Retina (tissue), 1 donor: ENCODE measurements around the gene SPECC1.
"Not testable (repeated sequence)": the region's sequence is repeated elsewhere in the genome, so short reads cannot be mapped to it uniquely, and the experiment has no call there.

Experiments
- DNase-seq: peaks from one replicate; pipeline ENCODE4 v3.0.0-alpha.2; 2016

The SPECC1 gene

DNA sequence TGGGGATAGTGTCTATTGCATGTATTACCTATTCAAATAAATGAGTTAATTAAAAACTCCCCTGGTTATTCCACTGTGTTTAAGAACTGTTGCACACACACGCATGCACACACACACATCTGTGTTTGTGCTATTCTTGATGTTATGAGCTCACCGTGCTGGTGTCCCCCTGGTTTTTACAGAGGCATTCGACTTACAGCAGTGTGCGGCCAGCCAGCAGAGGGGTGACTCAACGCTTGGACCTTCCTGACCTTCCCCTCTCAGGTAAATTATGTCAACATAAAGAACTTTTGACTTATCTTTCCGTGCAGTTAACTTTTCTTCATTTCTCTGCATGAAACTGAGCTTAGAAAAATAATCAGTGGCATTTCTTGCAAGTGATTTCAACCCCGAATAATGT, 244.2 kb downstream of the SPECC1 start:
- no peak for DNase-seq

DNA sequence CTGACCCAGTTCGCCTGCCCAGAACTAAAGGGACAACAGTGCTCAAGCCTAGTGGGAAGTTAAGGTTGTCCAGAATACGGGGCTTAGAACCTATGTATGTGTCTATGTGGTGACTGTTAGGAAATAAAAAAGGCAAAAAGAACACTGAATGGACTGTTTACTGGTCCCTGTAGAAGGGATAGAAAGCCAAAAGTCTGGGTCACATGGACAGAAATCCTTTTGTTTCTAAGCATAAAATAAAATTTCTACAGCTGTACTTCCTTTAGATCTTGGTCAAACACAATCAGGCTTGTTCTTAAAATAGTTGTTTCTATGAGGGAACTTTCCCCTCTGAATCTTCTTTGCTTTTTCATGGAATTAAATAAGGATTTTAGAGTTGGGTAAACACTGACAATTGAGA, 245.4 kb downstream of the SPECC1 start:
- no peak for DNase-seq

DNA sequence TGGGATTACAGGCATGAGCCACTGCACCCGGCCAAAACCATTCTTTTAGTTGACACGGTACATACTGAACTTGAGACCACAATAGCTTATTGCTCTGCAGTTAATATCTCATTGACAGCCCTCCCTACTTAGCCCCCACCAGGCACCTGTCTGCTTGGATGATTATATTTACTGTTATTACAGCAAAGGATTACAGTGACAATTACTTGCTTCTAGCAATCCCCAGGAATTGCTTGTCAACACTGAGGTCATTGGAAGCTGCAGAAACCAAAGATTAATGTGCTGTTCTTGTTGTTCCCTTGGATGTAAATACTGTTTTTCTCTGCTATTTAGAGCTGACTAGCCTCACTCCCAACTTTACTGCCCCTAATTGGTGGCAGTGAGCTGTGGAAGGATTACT, 247.0 kb downstream of the SPECC1 start:
- no peak for DNase-seq

DNA sequence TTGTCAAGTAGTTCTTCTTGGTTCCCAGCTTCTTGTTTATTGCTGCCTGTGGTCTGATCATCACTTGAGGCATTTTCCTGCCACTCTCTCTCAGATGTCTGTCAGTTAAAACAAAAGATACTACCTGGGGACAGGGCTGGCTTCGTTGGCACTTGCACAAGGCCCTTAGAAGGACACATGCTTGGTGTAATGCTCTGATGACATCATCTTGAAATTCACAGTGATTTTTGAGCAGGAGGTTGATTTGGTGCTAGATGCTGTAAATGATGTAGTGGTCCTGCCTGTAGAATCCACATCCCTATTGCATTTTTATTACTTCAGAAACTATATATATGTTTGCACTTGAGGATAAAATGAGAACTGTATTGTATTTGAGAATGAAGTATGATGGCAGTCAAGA, 247.8 kb downstream of the SPECC1 start:
- DNase-seq = no peak

DNA sequence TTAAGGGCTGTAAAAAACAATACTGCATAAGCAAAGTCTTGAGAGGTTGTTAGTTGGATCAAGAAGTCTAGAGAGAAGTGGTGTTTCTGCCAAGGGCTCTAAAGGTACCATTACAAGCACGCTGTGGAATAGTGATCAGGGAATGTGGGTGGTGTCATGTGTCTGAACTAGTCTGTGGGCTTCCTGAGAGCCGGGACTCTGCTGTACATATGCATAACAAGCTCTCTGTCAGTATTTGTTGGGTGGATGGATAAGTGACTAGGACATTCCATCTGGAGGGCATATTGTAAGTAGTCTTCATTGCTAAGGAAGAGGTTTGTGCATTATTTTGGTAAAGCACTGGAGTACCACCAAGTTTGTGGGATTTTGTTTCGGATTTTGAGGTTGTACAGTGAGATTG, 248.6 kb downstream of the SPECC1 start:
- no peak for DNase-seq

DNA sequence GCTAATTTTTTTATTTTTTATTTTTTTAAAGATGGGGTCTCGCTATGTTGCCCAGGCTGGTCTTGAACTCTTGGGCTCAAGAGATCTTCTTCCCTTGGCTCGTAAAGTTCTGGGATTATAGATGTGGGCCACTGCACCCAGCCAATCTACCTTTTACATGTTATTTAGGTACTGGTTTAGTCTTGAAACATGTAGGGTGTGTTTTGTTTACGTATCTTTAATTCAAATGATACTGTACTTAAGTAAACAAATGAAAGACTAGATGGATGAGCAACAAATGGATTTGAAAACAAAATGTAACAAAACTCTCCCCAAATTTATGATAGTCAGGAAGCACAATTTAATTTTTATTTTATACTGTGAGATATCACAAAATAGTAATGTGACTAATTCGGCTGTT, 250.5 kb downstream of the SPECC1 start:
- DNase-seq = no peak

DNA sequence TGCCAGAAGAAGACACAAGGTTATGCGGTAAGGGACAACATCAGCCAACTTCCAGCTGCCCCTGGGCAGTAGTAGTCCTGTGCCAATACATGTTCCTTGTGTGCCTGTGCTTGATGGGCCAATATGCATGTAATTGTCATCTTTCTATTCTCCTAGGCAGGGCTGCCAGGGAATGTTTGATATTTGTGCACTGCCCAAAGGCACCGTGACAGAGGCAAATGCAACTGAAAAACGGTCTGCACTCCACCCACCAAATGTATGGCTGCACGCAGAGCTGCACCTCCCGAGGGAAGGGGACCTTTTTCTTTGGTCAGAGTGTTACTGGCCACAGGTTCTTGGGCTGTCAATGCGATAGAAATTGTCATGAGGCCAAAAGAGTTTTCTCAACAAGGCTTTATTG, 251.1 kb downstream of the SPECC1 start:
- no peak for DNase-seq

DNA sequence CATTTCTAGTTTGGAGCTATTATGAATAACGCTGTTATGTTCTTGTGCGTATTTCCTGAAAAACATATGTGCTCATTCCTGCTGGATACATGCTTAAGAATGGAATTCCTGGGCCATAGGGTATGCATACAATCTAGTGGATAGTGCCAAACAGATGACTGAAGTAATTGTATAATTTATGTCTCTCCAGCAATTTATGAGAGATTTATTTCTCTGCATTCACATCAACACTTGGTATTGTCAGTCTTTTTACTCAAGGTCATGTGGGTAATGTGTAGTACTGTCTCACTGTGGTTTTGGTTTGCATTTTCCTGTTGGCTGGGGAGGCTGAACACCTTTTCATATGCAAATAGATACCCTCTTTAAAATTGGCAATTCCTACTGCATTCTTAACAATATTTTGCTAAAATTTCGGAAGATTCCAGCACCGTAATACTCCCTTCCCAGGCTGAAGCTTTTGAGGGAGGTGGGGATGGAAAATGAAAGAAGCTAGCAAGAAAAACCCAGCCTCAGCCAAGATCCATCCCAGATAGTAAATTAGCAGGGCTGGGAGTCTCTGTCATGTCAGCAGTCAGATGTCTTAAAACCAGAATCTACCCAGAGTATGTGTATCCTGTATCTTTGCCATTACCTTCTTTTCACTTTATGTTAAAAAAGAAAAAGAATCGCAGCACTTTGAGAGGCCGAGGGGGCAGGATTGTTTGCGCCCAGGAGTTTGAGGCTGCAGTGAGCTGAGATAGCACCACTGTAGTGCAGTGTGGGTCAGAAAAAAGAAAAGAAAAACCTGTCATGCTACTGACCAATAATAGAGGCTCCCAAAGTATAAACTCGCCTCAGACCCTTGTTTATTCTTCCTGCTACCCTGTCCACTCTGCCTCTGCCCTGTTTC, 253.3 kb downstream of the SPECC1 start:
- DNase-seq = no peak

DNA sequence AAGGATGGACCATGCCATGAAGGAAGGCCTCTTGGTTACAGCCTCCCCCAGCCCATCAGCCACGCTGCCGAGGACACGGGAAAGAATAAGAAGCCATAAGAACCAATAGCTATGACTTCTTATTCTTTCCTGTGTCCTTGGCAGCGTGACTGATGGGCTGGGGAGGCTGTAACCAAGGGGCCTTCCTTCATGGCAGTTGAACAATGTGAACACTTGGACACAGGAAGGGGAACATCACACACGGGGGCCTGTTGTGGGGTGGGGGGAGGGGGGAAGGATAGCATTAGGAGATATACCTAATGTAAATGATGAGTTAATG, 253.9 kb downstream of the SPECC1 start:
- not testable (repeated sequence) for DNase-seq

DNA sequence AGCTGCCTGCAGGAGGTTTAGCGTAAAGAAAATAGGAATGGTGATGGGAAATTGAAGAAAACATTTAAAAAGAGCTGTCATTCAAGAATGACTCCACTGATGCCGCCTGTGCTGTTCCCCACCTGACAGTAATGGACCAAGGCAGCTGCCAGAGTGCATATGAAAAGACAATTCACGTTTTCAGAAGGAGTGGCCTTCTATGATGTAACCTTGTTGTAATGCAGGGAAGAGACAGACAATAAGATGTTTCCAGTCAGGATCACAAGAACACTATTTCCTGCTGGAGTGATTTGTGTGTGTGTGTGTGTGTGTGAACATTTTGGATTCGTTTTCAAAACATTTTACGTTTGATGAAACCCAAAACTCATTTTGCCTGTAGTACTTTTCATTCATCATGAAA, 254.4 kb downstream of the SPECC1 start:
- no peak for DNase-seq

DNA sequence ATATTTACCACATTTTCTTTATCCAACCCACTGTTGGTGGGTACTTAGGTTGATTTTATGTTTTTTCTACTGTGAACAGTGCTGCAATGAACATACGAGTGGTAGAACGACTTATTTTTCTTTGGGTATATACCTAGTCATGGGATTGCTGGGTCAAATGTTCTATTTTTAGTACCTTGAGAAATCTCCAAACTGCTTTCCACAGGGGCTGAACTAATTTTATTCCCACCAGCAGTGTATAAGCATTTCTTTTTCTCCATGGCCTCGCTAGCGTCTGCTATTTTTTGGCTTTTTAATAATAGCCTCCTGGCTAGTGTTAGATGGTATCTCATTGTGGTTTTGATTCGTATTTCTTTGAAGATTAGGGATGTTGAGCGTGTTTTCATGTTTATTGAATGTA, 255.8 kb downstream of the SPECC1 start:
- no peak for DNase-seq

DNA sequence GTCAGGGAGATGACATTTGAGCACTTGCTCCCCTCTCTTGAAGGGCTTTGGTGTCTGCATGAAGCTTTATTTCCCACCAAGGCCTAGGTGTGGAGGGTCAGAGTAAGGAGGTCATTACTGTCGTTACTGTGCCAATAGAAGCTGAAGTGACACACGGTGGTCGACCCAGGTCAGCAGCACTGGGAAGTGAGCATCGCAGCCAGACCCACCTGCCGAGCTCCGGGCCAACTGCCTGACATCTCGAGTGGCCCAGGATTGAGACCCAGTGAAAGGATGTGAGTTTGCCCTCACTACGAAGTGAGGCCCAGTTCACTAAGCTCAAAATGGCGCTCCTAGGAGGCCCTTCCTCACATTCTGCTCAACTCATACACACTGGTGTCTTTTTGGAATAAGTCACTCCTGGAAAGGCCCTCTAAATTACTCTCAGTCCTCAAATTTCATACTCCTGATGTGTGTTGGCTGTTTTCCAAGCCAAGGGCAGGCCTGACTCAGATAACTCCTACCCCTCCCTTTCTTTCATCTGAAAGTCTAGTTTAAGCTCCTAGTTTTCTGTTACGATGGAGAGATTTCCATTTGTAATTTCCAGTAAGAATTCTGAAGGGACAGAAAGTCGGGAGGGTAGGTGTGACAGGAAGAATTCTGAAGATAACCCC, 257.8 kb downstream of the SPECC1 start:
- DNase-seq = no peak

DNA sequence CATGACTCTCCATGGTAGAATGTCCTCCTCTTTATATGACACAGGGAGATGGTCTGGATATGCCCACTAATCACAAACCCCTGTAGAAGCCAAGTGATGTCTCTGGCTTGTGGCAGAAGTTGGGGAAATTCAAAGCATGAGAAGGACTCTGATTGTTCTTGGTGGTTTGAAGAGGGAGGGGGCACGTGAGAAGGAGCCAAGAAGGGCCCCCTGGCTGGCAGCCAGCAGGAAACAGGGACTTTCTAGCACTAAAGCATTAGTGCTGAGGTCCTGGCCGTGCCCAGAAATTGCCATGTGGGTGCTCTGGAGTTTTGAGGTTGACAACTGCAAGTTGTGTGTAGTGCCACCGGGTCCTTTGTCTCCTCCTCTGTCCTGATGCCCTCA, 258.3 kb downstream of the SPECC1 start:
- no peak for DNase-seq

DNA sequence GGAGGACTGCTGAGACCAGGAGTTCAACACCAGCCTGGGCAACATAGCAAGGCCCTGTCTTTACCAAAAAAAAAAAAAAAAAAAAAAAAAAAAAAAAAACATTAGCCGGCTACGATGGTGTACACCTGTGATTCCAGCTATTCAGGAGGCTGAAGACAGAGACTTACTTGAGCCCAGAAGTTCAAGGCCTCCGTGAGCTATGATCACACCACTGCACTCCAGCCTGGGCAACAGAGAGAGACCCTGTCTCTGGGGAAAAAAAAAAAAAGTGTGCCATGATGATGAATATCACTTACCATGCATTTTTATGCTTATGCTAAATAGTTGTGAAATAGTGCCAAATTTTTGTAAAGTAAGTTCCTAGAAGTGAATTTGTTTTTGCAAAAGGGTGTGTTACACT, 261.2 kb downstream of the SPECC1 start:
- DNase-seq = no peak

DNA sequence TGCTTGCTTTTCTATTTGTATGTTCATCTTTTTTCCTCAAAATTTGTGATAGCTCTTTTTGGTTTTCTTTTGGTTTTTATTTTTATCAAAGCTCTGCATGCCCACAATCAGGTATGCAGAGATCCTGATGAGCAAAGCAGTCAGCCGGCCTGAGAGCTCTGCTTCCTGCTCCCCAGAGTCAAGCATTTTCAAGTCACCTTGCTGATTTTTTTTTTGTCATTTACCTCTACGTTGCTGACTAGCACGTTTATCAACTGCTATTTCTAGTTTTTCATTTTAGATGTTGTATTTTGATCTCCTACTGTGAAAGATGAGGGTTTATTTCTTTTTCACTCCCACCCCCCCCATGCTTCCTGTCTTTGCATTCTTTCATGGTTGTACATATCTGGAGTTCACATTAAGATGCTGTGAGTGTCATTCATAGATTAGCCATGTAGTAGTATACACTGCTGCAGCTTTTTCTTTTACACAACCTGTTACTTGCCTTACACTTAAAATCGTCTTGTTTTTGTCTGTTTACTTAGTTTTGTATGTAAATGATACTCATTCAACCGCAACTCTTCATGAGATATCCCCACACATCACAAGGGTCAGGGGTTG, 262.0 kb downstream of the SPECC1 start:
- no peak for DNase-seq

DNA sequence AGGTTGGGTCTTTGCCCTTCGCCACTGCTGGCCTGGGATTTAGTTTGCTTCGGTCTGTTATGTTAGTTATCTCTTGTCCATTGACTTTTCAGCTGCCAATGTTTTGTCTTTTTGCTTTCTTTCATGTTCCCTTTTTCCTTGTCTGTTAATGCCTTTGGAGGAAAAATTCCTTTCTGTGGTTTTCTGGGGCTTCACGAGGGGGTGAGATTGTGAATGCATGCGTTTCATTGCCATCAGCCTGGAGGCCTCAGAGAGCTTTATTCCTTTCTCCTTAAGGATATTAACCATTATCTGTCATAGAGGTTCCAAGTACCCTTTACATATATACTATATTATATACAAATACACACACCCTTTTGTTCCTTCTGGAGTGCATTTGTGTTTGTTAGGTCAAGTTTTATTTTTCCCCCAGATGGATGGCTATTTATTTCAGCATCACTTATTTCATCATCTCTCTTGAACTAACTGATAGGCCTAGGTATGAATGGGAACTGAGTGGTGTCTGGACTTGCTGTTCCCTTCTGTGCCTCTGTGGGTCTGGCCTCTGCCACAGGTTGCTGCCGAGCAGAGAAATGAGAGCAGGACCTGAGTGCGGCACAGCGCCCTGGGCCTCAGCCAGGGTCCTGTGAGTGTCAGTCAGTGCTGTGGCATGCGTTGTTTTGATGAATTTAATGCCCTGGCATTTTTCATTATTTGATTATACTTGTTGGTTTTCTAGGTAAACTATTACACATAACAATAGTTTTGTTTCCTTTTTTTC, 264.8 kb downstream of the SPECC1 start:
- no peak for DNase-seq

DNA sequence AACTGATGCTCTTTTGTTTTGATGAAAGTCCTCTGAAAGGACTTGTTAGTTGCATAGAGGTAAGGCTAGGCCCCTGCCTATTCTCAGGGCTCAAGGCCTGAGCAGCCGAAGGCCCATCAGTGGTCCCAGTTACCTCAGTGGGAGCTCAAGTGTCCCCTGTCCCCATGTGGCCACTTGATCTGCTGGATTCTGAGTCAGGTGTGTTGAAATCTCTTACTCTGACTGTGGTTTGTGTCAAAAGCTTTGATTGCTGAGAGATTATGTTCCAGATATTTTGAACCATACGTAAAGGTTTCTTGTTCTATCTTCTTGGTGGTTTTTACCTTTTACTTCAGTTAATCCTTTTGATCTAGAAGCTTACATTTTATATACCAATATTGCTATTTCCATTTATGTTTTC, 266.5 kb downstream of the SPECC1 start:
- no peak for DNase-seq

DNA sequence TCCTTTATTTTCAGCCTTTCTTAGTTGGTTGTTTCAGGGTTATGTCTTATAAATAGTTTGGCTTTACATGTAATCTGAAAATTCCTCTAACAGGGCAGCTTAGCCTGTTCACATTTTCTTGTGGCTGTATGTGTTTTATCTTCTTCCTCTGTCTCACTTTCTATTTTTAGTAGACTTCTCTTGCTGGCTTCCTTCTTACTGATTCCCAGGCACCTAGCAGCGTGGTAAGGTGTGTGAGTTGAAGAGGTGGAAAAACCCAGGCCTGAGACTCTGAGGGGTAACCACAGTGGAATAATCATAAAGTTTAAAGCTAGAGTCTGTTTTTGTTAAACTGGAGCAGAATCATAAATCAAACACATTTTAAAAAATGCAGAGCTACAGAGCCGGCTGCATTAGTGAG, 267.3 kb downstream of the SPECC1 start:
- no peak for DNase-seq

DNA sequence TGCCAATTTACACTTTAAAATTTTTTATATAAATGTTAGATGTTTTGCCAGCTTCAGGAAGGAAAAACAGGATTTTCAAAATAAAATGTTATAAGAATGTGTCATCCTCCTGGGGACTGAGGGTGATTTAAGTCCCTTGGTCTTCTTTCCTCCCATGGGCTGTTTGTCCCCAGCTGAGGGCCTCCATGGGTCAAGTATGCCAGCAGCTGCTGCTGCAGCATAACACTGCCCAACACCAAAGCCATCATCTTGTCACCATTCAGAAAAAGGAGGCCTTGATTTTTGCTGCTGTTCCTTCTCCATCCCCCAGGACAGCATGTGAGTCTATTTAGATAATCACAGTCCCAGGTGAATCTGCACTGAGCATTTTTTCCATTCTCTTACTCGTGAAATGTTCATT, 269.6 kb downstream of the SPECC1 start:
- no peak for DNase-seq

DNA sequence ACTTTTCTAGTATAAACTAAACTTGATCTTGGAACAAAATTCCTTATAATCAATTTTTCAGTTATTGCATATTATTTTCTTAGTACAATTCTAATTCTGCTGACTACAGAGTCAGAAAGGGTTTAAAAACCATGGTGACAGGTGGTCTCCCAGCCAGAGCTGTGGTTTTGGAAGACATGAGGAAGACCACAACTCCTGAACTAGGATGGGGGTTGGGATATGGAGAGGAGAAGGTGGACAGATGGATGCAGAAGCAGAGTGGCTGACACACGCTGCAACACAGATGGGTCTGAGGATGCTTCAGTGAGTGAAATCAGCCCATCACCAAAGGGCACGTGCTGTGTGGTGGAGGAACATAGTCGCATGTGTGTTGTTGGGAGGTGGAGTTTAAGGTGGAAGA, 270.5 kb downstream of the SPECC1 start:
- DNase-seq = no peak

DNA sequence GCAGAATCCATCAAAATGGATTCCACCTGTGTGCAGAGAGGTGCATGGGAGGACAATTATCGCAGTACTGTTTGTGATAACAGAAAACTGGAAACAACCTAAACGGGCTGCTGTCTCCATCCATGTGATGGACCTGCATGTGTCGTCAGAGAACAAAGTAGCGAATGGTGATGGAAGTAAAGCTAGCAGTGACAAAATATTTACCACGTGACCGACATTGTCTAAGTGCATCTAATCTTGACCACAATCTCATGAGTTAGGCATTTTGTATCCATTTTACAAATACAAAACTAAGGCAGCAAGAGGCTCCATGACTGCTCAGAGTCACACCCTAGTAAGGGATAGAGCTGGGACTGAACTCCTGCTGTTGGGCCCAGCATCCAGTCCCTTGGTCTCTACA, 270.9 kb downstream of the SPECC1 start:
- no peak for DNase-seq

DNA sequence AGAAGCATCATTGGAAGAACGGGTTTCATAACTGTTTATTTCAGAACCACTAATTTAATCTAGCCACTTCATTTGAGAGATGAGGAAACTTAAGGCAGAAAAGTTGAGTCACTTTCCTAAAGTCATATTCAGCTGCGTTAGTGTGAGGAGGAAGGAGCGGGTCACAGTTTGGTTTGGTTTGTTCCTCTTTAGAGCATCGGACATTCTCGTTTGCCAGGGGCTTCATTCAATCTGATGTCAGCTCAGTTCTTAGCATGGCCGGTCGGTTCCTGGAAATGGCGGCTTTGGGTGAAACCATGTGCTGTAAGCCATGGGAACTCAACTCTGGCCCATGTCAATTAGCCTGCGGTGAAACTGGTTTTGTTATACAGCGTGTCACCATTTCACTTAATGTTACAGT, 271.7 kb downstream of the SPECC1 start:
- no peak for DNase-seq

DNA sequence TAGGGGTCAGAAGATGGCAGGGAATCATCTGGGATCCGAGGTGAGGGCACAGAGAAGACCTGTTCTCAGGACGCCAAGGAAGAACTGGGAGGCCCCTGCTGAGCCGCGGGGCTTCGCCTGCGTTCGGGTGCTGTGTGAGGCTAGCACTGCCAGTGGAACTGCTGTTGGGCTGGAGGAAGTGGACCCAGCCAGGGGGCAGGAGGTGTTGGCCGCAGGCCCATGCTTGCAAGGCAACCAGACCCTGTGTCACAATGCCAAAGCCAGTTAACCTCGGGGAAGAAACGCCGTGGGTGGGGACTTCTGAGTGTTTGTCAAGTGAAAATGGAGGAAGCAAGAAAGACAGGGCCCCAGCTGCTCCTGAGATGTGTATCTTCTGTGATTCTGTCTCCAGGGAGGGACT, 272.7 kb downstream of the SPECC1 start:
- peak; percentile 25 for DNase-seq
